Activated naive CD4-positive, alpha-beta T cell treated with anti-CD3 and anti-CD28 coated beads for 36 hours (primary cell): Measurements from ENCODE around the gene MARCKS. TPM values are rescaled to one million over a fixed set of nuclear protein-coding genes. Genes with fewer than 3 reads are reported as not detected.

Source experiments
- CTCF ChIA-PET: fragments of 350-600 bp; sonication (Branson Sonifier 250); formaldehyde crosslinking; loops from one replicate; lab custom pipeline; 2021; ENCODE audit warnings: antibody characterized with exemption; lab: Charles Lee
- DNase-seq: peaks from one replicate; pipeline ENCODE4 v3.0.0-alpha.2; 2020
- H3K27ac Mint-ChIP-seq: one replicate; pipeline ENCODE4 v1.8.0; 2021; ENCODE audit warnings: mild to moderate bottlenecking, mixed read lengths
- H3K27me3 Mint-ChIP-seq: one replicate; pipeline ENCODE4 v1.8.0; 2021; ENCODE audit warnings: low read depth, mixed read lengths
- H3K36me3 Mint-ChIP-seq: one replicate; pipeline ENCODE4 v1.8.0; 2021; ENCODE audit warnings: low read depth, mixed read lengths
- H3K4me1 Mint-ChIP-seq: one replicate; pipeline ENCODE4 v1.8.0; 2021; ENCODE audit warnings: low read depth, mixed read lengths
- H3K4me3 Mint-ChIP-seq: one replicate; pipeline ENCODE4 v1.8.0; 2021; ENCODE audit warnings: mild to moderate bottlenecking, moderate library complexity, mixed read lengths
- H3K9me3 Mint-ChIP-seq: one replicate; pipeline ENCODE4 v1.8.0; 2021; ENCODE audit warnings: mixed read lengths
- intact Hi-C: fragments of 100-400 bp; cut with micrococcal nuclease; formaldehyde crosslinking; loops from one replicate; pipeline ENCODE4 v1.15.1; 2023
- total RNA-seq, 2 experiments: library from RNA; stranded (reverse); gene quantifications; one replicate each; pipeline ENCODE4 v1.2.3, GENCODE V29; 2021

MARCKS gene
- total RNA-seq, 2 experiments from 2014 or later: 0.14 to 0.17 TPM

- Mint-ChIP-seq H3K4me3 (peak overlapping the region; percentile 52), H3K36me3 (peaks cover 2% of the 10 kb centered on the region), H3K27ac (no peak overlapping the region), H3K4me1 (peaks cover 23% of the 10 kb centered on the region), H3K27me3 (peaks cover 41% of the 10 kb centered on the region), H3K9me3 (no peaks in the 10 kb centered on the region)
- intact Hi-C loops: loop anchor here (5.0 to 10.0 kb wide), 2 partner anchors 978 to 1541 kb away; no protein-coding TSS in a partner anchor
- CTCF ChIA-PET: interaction anchor here (0.6 to 1.2 kb wide), 2 partner anchors 20 to 21 kb away, joined by 3 to 4 read pairs; no protein-coding TSS in a partner anchor
- no peak for DNase-seq
Measured at GRCh38 chr6:113855500-113856374, 1.4 kb upstream of the MARCKS start.

GRCh38 chr6:113856375-113856624 is 845 bp upstream of the MARCKS start:
- H3K4me1 Mint-ChIP-seq: peaks cover 24% of the 10 kb centered on the region
- intact Hi-C loops: loop anchor here (5.0 to 10.0 kb wide), 2 partner anchors 979 to 1541 kb away; no protein-coding TSS in a partner anchor
- no peaks in the 10 kb centered on the region for H3K9me3 Mint-ChIP-seq
- H3K4me3 Mint-ChIP-seq: no peak overlapping the region
- peaks cover 2% of the 10 kb centered on the region for H3K36me3 Mint-ChIP-seq
- peaks cover 42% of the 10 kb centered on the region for H3K27me3 Mint-ChIP-seq
- DNase-seq: peak; percentile 6
- H3K27ac Mint-ChIP-seq: no peak overlapping the region
- CTCF ChIA-PET: interaction anchor here (1.2 kb wide), 1 partner anchor 19 kb away, joined by 4 read pairs; no protein-coding TSS in a partner anchor

GRCh38 chr6:113857556-113858479 is 673 bp downstream of the MARCKS start:
- intact Hi-C loops: loop anchor here (1.0 to 10.0 kb wide), 6 partner anchors 113 to 1677 kb away; partner anchors contain the start of gene HDAC2
- H3K9me3 Mint-ChIP-seq: no peaks in the 10 kb centered on the region
- H3K36me3 Mint-ChIP-seq: peaks cover 2% of the 10 kb centered on the region

GRCh38 chr6:113858480-113859348 is 1.6 kb downstream of the MARCKS start:
- H3K4me3 Mint-ChIP-seq: peak overlapping the region; percentile 34
- CTCF ChIA-PET: interaction anchor here (0.6 to 1.4 kb wide), 16 partner anchors 9 to 1680 kb away, joined by 3 to 7 read pairs (median 3); no protein-coding TSS in a partner anchor

More at GRCh38 chr6:113857556-113858479, 673 bp downstream of the MARCKS start:
- Mint-ChIP-seq H3K27ac (no peak overlapping the region), H3K27me3 (peaks cover 45% of the 10 kb centered on the region), H3K4me1 (peaks cover 24% of the 10 kb centered on the region), H3K4me3 (no peak overlapping the region)
- DNase-seq: peak; percentile 6
- CTCF ChIA-PET: interaction anchor here (0.6 to 1.4 kb wide), 13 partner anchors 8 to 1679 kb away, joined by 3 to 7 read pairs (median 4); no protein-coding TSS in a partner anchor

GRCh38 chr6:113859349-113860180 is 2.4 kb downstream of the MARCKS start:
- Mint-ChIP-seq H3K4me1 (peaks cover 22% of the 10 kb centered on the region), H3K36me3 (peaks cover 2% of the 10 kb centered on the region), H3K27me3 (peaks cover 32% of the 10 kb centered on the region), H3K9me3 (no peaks in the 10 kb centered on the region), H3K27ac (no peak overlapping the region), H3K4me3 (no peak overlapping the region)
- intact Hi-C loops: loop anchor here (1.0 to 10.0 kb wide), 5 partner anchors 553 to 1679 kb away; no protein-coding TSS in a partner anchor
- no peak for DNase-seq
- CTCF ChIA-PET: interaction anchor here (0.7 to 1.4 kb wide), 13 partner anchors 9 to 1681 kb away, joined by 3 to 7 read pairs (median 4); no protein-coding TSS in a partner anchor

More at GRCh38 chr6:113858480-113859348, 1.6 kb downstream of the MARCKS start:
- Mint-ChIP-seq H3K9me3 (no peaks in the 10 kb centered on the region), H3K4me1 (peaks cover 24% of the 10 kb centered on the region), H3K27ac (no peak overlapping the region), H3K36me3 (peaks cover 2% of the 10 kb centered on the region), H3K27me3 (peaks cover 36% of the 10 kb centered on the region)
- intact Hi-C loops: loop anchor here (1.0 to 10.0 kb wide), 6 partner anchors 169 to 1678 kb away; no protein-coding TSS in a partner anchor
- DNase-seq: peak; percentile 83

GRCh38 chr6:113860181-113860955 is 3.2 kb downstream of the MARCKS start:
- CTCF ChIA-PET: no interaction called here
- Mint-ChIP-seq H3K9me3 (no peaks in the 10 kb centered on the region), H3K27ac (no peak overlapping the region), H3K4me1 (peaks cover 20% of the 10 kb centered on the region), H3K36me3 (peaks cover 2% of the 10 kb centered on the region), H3K27me3 (peaks cover 32% of the 10 kb centered on the region), H3K4me3 (peak overlapping the region; percentile 10)
- DNase-seq: no peak
- intact Hi-C loops: no loop called here

- DNase-seq: no peak
- no peak overlapping the region for H3K27ac Mint-ChIP-seq
- H3K27me3 Mint-ChIP-seq: peaks cover 39% of the 10 kb centered on the region
- CTCF ChIA-PET: no interaction called here
- H3K9me3 Mint-ChIP-seq: no peaks in the 10 kb centered on the region
- intact Hi-C loops: no loop called here
- H3K4me1 Mint-ChIP-seq: peaks cover 14% of the 10 kb centered on the region
- H3K36me3 Mint-ChIP-seq: peaks cover 2% of the 10 kb centered on the region
- no peak overlapping the region for H3K4me3 Mint-ChIP-seq
Measured at GRCh38 chr6:113862112-113862511, 5.0 kb downstream of the MARCKS start.

- H3K4me3 Mint-ChIP-seq: no peak overlapping the region
- H3K9me3 Mint-ChIP-seq: no peaks in the 10 kb centered on the region
- no peak for DNase-seq
- CTCF ChIA-PET: interaction anchor here (0.7 to 1.0 kb wide), 2 partner anchors 16 to 566 kb away, joined by 3 read pairs; no protein-coding TSS in a partner anchor
- peaks cover 26% of the 10 kb centered on the region for H3K27me3 Mint-ChIP-seq
- no peaks in the 10 kb centered on the region for H3K36me3 Mint-ChIP-seq
- peaks cover 8% of the 10 kb centered on the region for H3K4me1 Mint-ChIP-seq
- intact Hi-C loops: no loop called here
- no peak overlapping the region for H3K27ac Mint-ChIP-seq
Measured at GRCh38 chr6:113870917-113871316, 13.8 kb downstream of the MARCKS start.

GRCh38 chr6:113871975-113872374 is 14.8 kb downstream of the MARCKS start:
- no peak for DNase-seq
- Mint-ChIP-seq H3K36me3 (no peaks in the 10 kb centered on the region), H3K27me3 (peaks cover 22% of the 10 kb centered on the region), H3K4me3 (no peak overlapping the region), H3K9me3 (no peaks in the 10 kb centered on the region), H3K4me1 (peaks cover 8% of the 10 kb centered on the region), H3K27ac (no peak overlapping the region)
- intact Hi-C loops: no loop called here
- CTCF ChIA-PET: no interaction called here

GRCh38 chr6:113873043-113873667 is 16.0 kb downstream of the MARCKS start:
- Mint-ChIP-seq H3K27ac (no peak overlapping the region), H3K9me3 (no peaks in the 10 kb centered on the region), H3K4me1 (peaks cover 8% of the 10 kb centered on the region), H3K27me3 (peaks cover 24% of the 10 kb centered on the region), H3K36me3 (no peaks in the 10 kb centered on the region), H3K4me3 (no peak overlapping the region)
- peak; percentile 11 for DNase-seq
- CTCF ChIA-PET: no interaction called here
- intact Hi-C loops: no loop called here
